ENCODE results near the gene ZEB1. TPM values are rescaled to one million over a fixed set of nuclear protein-coding genes. Genes with fewer than 3 reads are reported as not detected.

Gene ZEB1
- total RNA-seq, 1 experiment from 2014 or later: 0.39 TPM

DNA sequence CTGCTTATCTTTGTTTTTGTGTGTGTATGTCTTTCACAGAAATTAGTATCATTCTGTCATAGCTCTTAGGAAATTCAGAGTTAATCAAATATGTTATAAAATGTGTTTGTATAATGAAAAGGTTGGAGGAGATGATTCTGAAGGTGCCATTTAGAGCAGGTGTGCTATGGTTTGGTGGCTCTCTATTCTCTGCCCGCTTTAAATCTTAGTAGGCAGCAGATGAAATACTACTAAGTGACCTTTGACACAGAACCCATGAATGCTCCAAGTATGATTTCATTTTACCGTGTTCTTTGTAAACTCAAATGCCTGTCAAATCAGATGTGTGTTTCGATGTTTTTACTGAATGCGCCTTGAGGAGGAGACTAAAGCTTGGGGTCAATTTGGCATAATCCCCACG, 24.5 kb downstream of the ZEB1 start:
- Histone ChIP-seq H2BK120ac (ENCODE audit: low read depth, low read length, poor library complexity, severe bottlenecking) (no peak overlapping the region), H2AK5ac (ENCODE audit: insufficient read length, low read length) (no peak overlapping the region), H3K18ac (ENCODE audit: insufficient read length, low read depth, low read length) (no peak overlapping the region), H3K27ac (ENCODE audit: insufficient read length, low read depth, low read length) (no peak overlapping the region), H3T11ph (ENCODE audit: low read length) (no peak overlapping the region), H2BK20ac (ENCODE audit: low read depth, low read length, poor library complexity, severe bottlenecking) (no peak overlapping the region), H3K27me3 (ENCODE audit: insufficient read depth, low read length) (no peaks in the 10 kb centered on the region), H3K9ac (ENCODE audit: extremely low read depth, insufficient read length, low read length) (no peak overlapping the region), H3K56ac (ENCODE audit: insufficient read length, low read depth, low read length) (no peak overlapping the region), H2BK15ac (ENCODE audit: low read depth, low read length) (no peak overlapping the region), H3K79me2 (ENCODE audit: insufficient read depth, low read length) (no peaks in the 10 kb centered on the region), H4K91ac (ENCODE audit: insufficient read length, low read depth, low read length) (no peak overlapping the region), H4K5ac (ENCODE audit: insufficient read length, low read depth, low read length) (no peak overlapping the region), H2AFZ (ENCODE audit: low read length) (no peak overlapping the region), H3K9me3 (ENCODE audit: control insufficient read depth, low read depth, low read length) (no peaks in the 10 kb centered on the region), H3K23me2 (ENCODE audit: insufficient read length, low read depth, low read length, poor library complexity, severe bottlenecking) (no peaks in the 10 kb centered on the region), H3K23ac (ENCODE audit: insufficient read length, low read depth, low read length) (no peak overlapping the region), H3K4me2 (ENCODE audit: insufficient read depth, insufficient read length, low read length) (no peak overlapping the region), H4K8ac (replicated peaks; ENCODE audit: insufficient read length, low read depth, low read length) (no peak overlapping the region), H2BK12ac (ENCODE audit: insufficient read length, low read depth, low read length) (no peak overlapping the region), H4K20me1 (ENCODE audit: control insufficient read depth, insufficient read depth, insufficient read length) (no peaks in the 10 kb centered on the region), H2BK5ac (ENCODE audit: insufficient read length, low read length) (no peak overlapping the region), H3K79me1 (ENCODE audit: insufficient read depth, low read depth, low read length, poor library complexity, severe bottlenecking) (no peaks in the 10 kb centered on the region), H3K4ac (ENCODE audit: low read depth, low read length) (no peak overlapping the region), H3K14ac (ENCODE audit: insufficient read depth, low read length) (no peak overlapping the region), H3K4me1 (ENCODE audit: insufficient read depth, low read length) (no peaks in the 10 kb centered on the region)
- DNase-seq: no peak
- WGBS (ENCODE audit: extremely low coverage, insufficient read length, low lambda C conversion rate): no CpG with 5 or more reads among the region's 5 CpGs
- Mint-ChIP-seq H3K4me3 (no peak overlapping the region), H3K9me3 (no peaks in the 10 kb centered on the region), H3K27me3 (ENCODE audit: low read depth) (no peaks in the 10 kb centered on the region), H3K36me3 (ENCODE audit: insufficient read depth in 1 of 3, low read depth in 3 of 3) (no peaks in the 10 kb centered on the region), H3K4me1 (peaks cover 0 to 4% of the 10 kb centered on the region in 2 experiments; a peak in 1 of 4 replicates), H3K27ac (no peak overlapping the region)
- TF ChIP-seq, protein P1, sequence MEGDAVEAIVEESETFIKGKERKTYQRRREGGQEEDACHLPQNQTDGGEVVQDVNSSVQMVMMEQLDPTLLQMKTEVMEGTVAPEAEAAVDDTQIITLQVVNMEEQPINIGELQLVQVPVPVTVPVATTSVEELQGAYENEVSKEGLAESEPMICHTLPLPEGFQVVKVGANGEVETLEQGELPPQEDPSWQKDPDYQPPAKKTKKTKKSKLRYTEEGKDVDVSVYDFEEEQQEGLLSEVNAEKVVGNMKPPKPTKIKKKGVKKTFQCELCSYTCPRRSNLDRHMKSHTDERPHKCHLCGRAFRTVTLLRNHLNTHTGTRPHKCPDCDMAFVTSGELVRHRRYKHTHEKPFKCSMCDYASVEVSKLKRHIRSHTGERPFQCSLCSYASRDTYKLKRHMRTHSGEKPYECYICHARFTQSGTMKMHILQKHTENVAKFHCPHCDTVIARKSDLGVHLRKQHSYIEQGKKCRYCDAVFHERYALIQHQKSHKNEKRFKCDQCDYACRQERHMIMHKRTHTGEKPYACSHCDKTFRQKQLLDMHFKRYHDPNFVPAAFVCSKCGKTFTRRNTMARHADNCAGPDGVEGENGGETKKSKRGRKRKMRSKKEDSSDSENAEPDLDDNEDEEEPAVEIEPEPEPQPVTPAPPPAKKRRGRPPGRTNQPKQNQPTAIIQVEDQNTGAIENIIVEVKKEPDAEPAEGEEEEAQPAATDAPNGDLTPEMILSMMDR (conservative IDR thresholded peaks at IDR 0.05): no peak
